MM.1S (cell line): ENCODE data around the gene SLC1A2.

Source experiments
- DNase-seq: peaks from one replicate; pipeline ENCODE4 v3.0.0-alpha.2; 2015
- H2AFZ ChIP-seq: fragments of 300-600 bp; sonication (generic); 2 replicates; pipeline ENCODE4 v1.6.0; 2016; ENCODE audit warnings: antibody characterized with exemption, low read length
- H3F3A ChIP-seq: fragments of 300-600 bp; sonication (generic); 2 replicates; pipeline ENCODE4 v1.6.1; 2016; ENCODE audit warnings: mild to moderate bottlenecking, antibody characterized with exemption, low read length, moderate library complexity, mixed read lengths; ENCODE audit not compliant: insufficient read depth
- H3K27ac ChIP-seq: fragments of 300-600 bp; sonication (generic); 2 replicates; pipeline ENCODE4 v1.5.1; 2016; ENCODE audit warnings: mild to moderate bottlenecking, low read length
- H3K27me3 ChIP-seq: fragments of 300-600 bp; sonication (generic); replicated peaks from 2 replicates; pipeline ENCODE4 v1.6.0; 2016; ENCODE audit warnings: low read length; ENCODE audit not compliant: insufficient read depth
- H3K36me3 ChIP-seq: fragments of 300-600 bp; sonication (generic); replicated peaks from 2 replicates; pipeline ENCODE4 v1.6.1; 2016; ENCODE audit warnings: mild to moderate bottlenecking, low read length, mixed read lengths; ENCODE audit not compliant: insufficient read depth
- H3K4me1 ChIP-seq: fragments of 300-600 bp; sonication (generic); 2 replicates; pipeline ENCODE4 v1.6.1; 2016; ENCODE audit warnings: low read length, mixed read lengths
- H3K4me2 ChIP-seq: fragments of 300-600 bp; sonication (generic); 2 replicates; pipeline ENCODE4 v1.6.0; 2016; ENCODE audit warnings: low read depth, low read length
- H3K4me3 ChIP-seq: fragments of 300-600 bp; sonication (generic); 2 replicates; pipeline ENCODE4 v1.5.1; 2016; ENCODE audit warnings: low read length, mixed read lengths
- H3K79me2 ChIP-seq: fragments of 300-600 bp; sonication (generic); 2 replicates; pipeline ENCODE4 v1.6.1; 2016; ENCODE audit warnings: mixed run types, low read length, mixed read lengths
- H3K9ac ChIP-seq: fragments of 300-600 bp; sonication (generic); 2 replicates; pipeline ENCODE4 v1.6.1; 2016; ENCODE audit warnings: low read length, mixed read lengths
- H3K9me2 ChIP-seq: fragments of 300-600 bp; sonication (generic); replicated peaks from 2 replicates; pipeline ENCODE4 v1.6.1; 2016; ENCODE audit warnings: mild to moderate bottlenecking, low read length, mixed read lengths; ENCODE audit not compliant: insufficient read depth
- H3K9me3 ChIP-seq: fragments of 300-600 bp; sonication (generic); replicated peaks from 2 replicates; pipeline ENCODE4 v1.6.1; 2016; ENCODE audit warnings: mild to moderate bottlenecking, low read length, mixed read lengths; ENCODE audit not compliant: insufficient read depth
- H4K20me1 ChIP-seq: fragments of 300-600 bp; sonication (generic); 2 replicates; pipeline ENCODE4 v1.6.1; 2016; ENCODE audit warnings: mild to moderate bottlenecking, low read length, moderate library complexity, mixed read lengths; ENCODE audit not compliant: insufficient read depth
- EZH2 ChIP-seq: fragments of 300-600 bp; sonication (generic); optimal IDR thresholded peaks from 2 replicates; pipeline ENCODE3; 2017; ENCODE audit warnings: low read depth, mild to moderate bottlenecking, antibody characterized with exemption, low read length, mixed read lengths
- EZH2phosphoT487 ChIP-seq: fragments of 300-600 bp; sonication (generic); IDR thresholded peaks from 2 replicates; pipeline ENCODE4 v1.6.1; 2018; ENCODE audit warnings: antibody characterized with exemption, low read length
- TF ChIP-seq, protein P1 (sequence below): fragments of 300-600 bp; sonication (generic); IDR thresholded peaks from 2 replicates; pipeline ENCODE4 v1.5.1; 2016; ENCODE audit warnings: antibody characterized with exemption, low read length, mixed read lengths

SLC1A2 gene

GRCh38 chr11:35321111-35321510 lies 98.2 kb downstream of the SLC1A2 start:
- H3K9me3 ChIP-seq, result no peaks in the 10 kb centered on the region
- H3F3A ChIP-seq, result no peaks in the 10 kb centered on the region
- H3K79me2 ChIP-seq, result no peaks in the 10 kb centered on the region
- no peak overlapping the region for H3K9ac ChIP-seq
- H3K36me3 ChIP-seq, result no peaks in the 10 kb centered on the region
- no peaks in the 10 kb centered on the region for H3K4me1 ChIP-seq
- H4K20me1 ChIP-seq, result no peaks in the 10 kb centered on the region
- no peak overlapping the region for H3K4me2 ChIP-seq
- no peak for DNase-seq
- H3K4me3 ChIP-seq, result no peak overlapping the region
- no peaks in the 10 kb centered on the region for H3K27me3 ChIP-seq
- no peaks in the 10 kb centered on the region for H3K9me2 ChIP-seq
- TF ChIP-seq, protein P1, sequence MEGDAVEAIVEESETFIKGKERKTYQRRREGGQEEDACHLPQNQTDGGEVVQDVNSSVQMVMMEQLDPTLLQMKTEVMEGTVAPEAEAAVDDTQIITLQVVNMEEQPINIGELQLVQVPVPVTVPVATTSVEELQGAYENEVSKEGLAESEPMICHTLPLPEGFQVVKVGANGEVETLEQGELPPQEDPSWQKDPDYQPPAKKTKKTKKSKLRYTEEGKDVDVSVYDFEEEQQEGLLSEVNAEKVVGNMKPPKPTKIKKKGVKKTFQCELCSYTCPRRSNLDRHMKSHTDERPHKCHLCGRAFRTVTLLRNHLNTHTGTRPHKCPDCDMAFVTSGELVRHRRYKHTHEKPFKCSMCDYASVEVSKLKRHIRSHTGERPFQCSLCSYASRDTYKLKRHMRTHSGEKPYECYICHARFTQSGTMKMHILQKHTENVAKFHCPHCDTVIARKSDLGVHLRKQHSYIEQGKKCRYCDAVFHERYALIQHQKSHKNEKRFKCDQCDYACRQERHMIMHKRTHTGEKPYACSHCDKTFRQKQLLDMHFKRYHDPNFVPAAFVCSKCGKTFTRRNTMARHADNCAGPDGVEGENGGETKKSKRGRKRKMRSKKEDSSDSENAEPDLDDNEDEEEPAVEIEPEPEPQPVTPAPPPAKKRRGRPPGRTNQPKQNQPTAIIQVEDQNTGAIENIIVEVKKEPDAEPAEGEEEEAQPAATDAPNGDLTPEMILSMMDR, result no peak
- no peak for TF ChIP-seq EZH2phosphoT487
- no peak for TF ChIP-seq EZH2
- no peak overlapping the region for H3K27ac ChIP-seq
- H2AFZ ChIP-seq, result no peak overlapping the region

DNA sequence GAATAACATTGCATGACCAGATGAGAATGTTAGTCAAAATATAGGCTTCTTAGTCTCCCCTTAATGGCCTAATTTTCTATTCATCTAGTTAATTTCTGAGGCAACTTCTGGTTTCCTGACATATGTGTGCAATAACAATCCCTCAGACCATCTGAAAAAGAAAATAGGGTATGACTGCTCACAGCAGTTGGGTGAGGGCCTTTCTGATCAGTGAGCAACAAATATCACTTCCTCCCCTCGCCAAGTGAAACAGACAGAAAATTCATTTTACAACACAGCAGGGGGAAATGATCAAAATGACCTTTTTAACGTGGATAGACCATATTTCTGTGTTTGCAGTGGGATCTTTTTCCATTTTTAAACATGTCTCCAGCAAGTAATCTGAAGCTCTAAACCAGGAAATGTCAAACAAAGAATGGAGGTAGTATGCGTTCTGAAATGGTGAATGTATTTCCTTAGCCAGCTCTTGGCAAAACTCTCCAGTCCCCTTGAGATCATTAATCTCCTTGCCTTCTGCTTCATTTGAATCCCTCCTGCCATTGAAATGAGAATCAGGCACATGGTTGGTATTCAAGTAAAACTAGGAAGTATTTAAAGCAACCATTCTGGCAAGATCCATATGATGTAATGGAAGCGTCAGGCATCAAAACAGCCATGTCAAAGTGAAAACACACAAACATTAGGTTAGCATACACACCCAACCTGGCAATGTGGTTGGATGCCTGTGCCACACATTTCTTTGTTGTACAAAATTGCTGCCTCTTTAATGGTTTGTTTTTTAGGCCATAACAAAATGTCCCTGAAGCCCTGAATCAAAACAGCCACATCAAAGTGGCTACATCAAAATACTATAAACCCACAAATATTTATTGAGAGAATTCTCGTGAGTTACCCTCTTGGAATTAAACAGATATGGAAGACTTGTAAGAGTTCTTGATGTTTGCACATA lies 100.1 kb downstream of the SLC1A2 start:
- Histone ChIP-seq H3K27me3 (no peaks in the 10 kb centered on the region), H3K9ac (no peak overlapping the region), H3K27ac (no peak overlapping the region), H3K4me1 (no peaks in the 10 kb centered on the region), H3K9me2 (no peaks in the 10 kb centered on the region), H2AFZ (no peak overlapping the region), H3K4me2 (no peak overlapping the region), H3K36me3 (no peaks in the 10 kb centered on the region), H3K79me2 (no peaks in the 10 kb centered on the region), H3K4me3 (no peak overlapping the region), H3F3A (no peaks in the 10 kb centered on the region), H3K9me3 (no peaks in the 10 kb centered on the region), H4K20me1 (no peaks in the 10 kb centered on the region)
- TF ChIP-seq EZH2phosphoT487, result no peak
- TF ChIP-seq, protein P1, result no peak
- TF ChIP-seq EZH2, result no peak
- DNase-seq, result no peak

DNA sequence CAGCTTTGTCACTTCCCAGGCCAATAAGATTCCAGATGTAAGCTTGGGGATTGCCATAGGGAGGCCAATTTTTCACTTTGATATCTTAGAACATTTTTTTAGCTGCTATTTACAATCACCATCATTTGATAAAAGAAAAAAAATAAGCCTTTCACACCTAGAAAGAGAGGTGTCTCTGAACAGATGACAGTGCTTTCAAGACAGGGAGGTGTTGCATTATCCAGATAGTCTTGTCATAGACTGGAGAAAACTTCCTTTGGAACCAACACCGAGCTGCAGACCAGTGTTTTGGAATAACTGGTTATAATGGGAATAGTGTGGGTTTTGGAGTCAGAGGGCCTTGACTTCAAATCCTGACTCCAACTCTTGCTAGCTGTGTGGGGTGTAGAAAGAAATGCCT lies 101.0 kb downstream of the SLC1A2 start:
- no peak for DNase-seq
- Histone ChIP-seq H3K4me2 (no peak overlapping the region), H4K20me1 (no peaks in the 10 kb centered on the region), H3K27ac (no peak overlapping the region), H3K36me3 (no peaks in the 10 kb centered on the region), H3F3A (no peaks in the 10 kb centered on the region), H3K27me3 (no peaks in the 10 kb centered on the region), H3K4me1 (peaks cover 9% of the 10 kb centered on the region), H3K4me3 (no peak overlapping the region), H3K9me2 (no peaks in the 10 kb centered on the region), H2AFZ (no peak overlapping the region), H3K9ac (no peak overlapping the region), H3K9me3 (no peaks in the 10 kb centered on the region), H3K79me2 (no peaks in the 10 kb centered on the region)
- TF ChIP-seq EZH2phosphoT487, result no peak
- TF ChIP-seq, protein P1, result no peak
- TF ChIP-seq EZH2, result no peak
